ENCODE measurements around the gene CELF3. TPM values are rescaled to one million over a fixed set of nuclear protein-coding genes. Genes with fewer than 3 reads are reported as not detected.

The CELF3 gene
- total RNA-seq, 4 donors from 2014 or later, result not detected

DNA sequence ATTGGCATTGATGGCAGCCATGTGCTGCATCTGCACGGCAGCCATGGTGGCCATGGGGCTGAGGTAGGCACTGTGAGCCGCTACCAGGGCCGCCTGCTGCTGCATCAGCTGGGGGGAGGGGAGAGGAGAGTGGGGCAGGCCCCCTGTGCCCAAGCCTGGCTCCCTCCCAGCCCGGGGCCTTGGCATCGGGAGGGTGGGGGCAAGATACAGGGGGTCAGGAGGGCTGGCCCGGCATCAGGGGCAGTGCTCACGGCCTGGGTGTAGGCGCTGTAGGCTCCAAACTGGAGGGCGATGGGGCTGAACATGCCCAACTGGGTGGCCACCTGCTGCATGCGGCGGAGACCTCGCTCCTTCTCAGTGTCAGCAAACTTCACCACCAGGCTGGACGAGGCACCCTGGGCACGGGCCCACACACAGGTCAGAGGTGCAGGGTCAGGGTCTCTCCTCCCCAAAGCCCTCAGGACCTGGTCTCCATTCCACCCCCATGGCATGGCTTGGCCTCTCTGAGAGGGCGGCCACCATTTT lies 9.0 kb downstream of the CELF3 start:
- WGBS, result 92% methylated on average over 15 of the region's 15 CpGs
- Histone ChIP-seq H3K9me3 (no peaks in the 10 kb centered on the region), H3K4me3 (no peak overlapping the region), H3K4me1 (no peaks in the 10 kb centered on the region), H3K27me3 (no peaks in the 10 kb centered on the region), H3K27ac (no peak overlapping the region), H3K36me3 (no peaks in the 10 kb centered on the region)
- no peak for TF ChIP-seq POLR2A (IDR thresholded peaks at IDR 0.05)
- no peak for TF ChIP-seq EP300 (IDR thresholded peaks at IDR 0.05)
- no peak for TF ChIP-seq POLR2AphosphoS5 (IDR thresholded peaks at IDR 0.05)
- TF ChIP-seq, protein P1, sequence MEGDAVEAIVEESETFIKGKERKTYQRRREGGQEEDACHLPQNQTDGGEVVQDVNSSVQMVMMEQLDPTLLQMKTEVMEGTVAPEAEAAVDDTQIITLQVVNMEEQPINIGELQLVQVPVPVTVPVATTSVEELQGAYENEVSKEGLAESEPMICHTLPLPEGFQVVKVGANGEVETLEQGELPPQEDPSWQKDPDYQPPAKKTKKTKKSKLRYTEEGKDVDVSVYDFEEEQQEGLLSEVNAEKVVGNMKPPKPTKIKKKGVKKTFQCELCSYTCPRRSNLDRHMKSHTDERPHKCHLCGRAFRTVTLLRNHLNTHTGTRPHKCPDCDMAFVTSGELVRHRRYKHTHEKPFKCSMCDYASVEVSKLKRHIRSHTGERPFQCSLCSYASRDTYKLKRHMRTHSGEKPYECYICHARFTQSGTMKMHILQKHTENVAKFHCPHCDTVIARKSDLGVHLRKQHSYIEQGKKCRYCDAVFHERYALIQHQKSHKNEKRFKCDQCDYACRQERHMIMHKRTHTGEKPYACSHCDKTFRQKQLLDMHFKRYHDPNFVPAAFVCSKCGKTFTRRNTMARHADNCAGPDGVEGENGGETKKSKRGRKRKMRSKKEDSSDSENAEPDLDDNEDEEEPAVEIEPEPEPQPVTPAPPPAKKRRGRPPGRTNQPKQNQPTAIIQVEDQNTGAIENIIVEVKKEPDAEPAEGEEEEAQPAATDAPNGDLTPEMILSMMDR (IDR thresholded peaks at IDR 0.05), result no peak
- DNase-seq (ENCODE audit: low spot score in 2 of 2), result no peak

DNA sequence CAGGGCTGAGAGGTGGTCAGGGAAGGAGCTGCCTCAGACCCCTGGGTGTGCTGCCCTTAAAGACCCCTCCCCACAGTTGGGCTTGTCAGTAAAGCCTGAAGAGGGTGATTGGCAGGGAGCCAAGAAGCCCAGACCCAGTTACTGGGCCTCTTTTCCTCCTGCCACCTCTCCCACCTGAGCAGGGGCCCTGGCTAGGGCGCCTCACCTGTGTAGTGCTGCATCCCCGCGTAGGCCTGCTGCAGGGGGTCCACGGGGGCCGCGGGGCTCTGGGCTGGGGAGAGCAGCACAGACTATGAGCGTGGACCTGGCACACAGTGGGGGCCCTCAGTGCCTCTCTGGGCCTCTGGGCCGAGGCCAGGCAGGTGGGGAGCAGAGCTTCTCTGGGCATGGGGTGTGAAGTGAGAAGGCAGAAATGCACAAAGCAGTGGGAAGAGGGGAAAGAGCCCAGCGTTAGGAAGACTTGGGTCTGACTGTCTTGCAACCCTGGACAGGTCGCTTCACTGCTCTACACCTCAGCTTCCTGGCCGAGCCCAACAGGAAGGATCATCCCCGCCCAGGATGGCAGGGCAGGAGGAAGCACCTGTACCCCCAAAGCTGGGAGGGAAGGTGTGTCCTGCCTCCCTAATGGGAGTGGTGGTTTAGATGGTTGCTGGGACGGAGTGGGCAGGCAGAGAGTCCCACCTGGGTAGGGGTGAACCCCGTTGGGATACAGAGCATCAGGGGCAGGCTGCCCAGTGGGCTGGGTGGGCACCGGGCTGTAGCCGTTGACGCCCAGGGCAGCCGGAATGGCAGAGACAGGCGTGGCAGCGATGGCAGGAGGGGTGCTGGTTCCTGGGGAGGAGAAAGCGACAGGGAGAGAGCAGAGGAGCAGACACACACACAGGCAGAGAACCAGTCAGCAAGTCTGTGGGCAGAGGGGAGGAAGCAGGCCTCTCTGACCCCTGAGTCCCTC lies 9.9 kb downstream of the CELF3 start:
- H3K27ac ChIP-seq, result no peak overlapping the region
- no peaks in the 10 kb centered on the region for H3K4me1 ChIP-seq
- 60% methylated on average over 14 of the region's 21 CpGs for WGBS
- no peaks in the 10 kb centered on the region for H3K9me3 ChIP-seq
- no peak overlapping the region for H3K4me3 ChIP-seq
- DNase-seq (ENCODE audit: low spot score in 2 of 2), result no peak
- H3K27me3 ChIP-seq, result no peaks in the 10 kb centered on the region
- no peak for TF ChIP-seq POLR2AphosphoS5 (IDR thresholded peaks at IDR 0.05)
- TF ChIP-seq, protein P1 (IDR thresholded peaks at IDR 0.05), result no peak
- no peak for TF ChIP-seq POLR2A (IDR thresholded peaks at IDR 0.05)
- no peak for TF ChIP-seq EP300 (IDR thresholded peaks at IDR 0.05)
- H3K36me3 ChIP-seq, result peaks cover under 1% of the 10 kb centered on the region

- no peak for DNase-seq (ENCODE audit: low spot score in 2 of 2)
- TF ChIP-seq EP300 (IDR thresholded peaks at IDR 0.05) (no peak), POLR2AphosphoS5 (IDR thresholded peaks at IDR 0.05) (no peak), POLR2A (IDR thresholded peaks at IDR 0.05) (no peak)
- TF ChIP-seq, protein P1 (IDR thresholded peaks at IDR 0.05), result no peak
- H3K36me3 ChIP-seq, result peaks cover 9% of the 10 kb centered on the region
- no peak overlapping the region for H3K27ac ChIP-seq
- 76% methylated on average over 6 of the region's 11 CpGs for WGBS
- H3K4me3 ChIP-seq, result no peak overlapping the region
- H3K27me3 ChIP-seq, result no peaks in the 10 kb centered on the region
- no peaks in the 10 kb centered on the region for H3K4me1 ChIP-seq
- no peaks in the 10 kb centered on the region for H3K9me3 ChIP-seq
These were observed 10.7 kb downstream of the CELF3 start for GRCh38 chr1:151705753-151706463.

DNA sequence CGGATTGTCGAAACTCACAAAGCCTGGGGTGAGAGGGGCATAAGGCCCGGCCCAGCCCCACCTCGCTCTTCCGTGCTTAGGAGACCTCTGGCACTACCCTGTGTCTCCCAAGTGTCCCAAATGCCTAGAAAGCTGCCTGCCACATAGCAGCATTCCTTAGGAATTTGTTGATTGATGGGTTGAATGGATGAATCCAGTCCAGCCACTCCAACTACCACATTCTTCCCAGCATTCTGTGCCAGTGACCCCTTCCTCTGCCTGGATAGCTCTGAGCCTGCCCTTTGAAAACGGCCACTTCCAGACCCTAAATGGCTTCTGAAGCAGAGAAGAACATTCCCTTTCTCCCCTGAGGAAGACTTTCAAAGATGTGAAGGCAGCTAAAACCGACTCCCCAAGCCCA lies 11.5 kb downstream of the CELF3 start:
- H3K4me1 ChIP-seq, result no peaks in the 10 kb centered on the region
- WGBS, result 83% methylated on average over 5 of the region's 7 CpGs
- TF ChIP-seq, protein P1 (IDR thresholded peaks at IDR 0.05), result no peak
- no peak for TF ChIP-seq POLR2AphosphoS5 (IDR thresholded peaks at IDR 0.05)
- no peak for TF ChIP-seq POLR2A (IDR thresholded peaks at IDR 0.05)
- TF ChIP-seq EP300 (IDR thresholded peaks at IDR 0.05), result no peak

GRCh38 chr1:151704246-151704645 lies 12.4 kb downstream of the CELF3 start:
- no peaks in the 10 kb centered on the region for H3K27me3 ChIP-seq
- TF ChIP-seq EP300 (IDR thresholded peaks at IDR 0.05) (no peak), POLR2AphosphoS5 (IDR thresholded peaks at IDR 0.05) (no peak), POLR2A (IDR thresholded peaks at IDR 0.05) (no peak)
- TF ChIP-seq, protein P1 (IDR thresholded peaks at IDR 0.05), result no peak
- H3K9me3 ChIP-seq, result no peaks in the 10 kb centered on the region
- H3K36me3 ChIP-seq, result peaks cover 24% of the 10 kb centered on the region
- H3K4me1 ChIP-seq, result no peaks in the 10 kb centered on the region
- DNase-seq (ENCODE audit: low spot score in 2 of 2), result no peak
- no peak overlapping the region for H3K27ac ChIP-seq
- WGBS, result 74% methylated on average over 4 of the region's 4 CpGs
- H3K4me3 ChIP-seq, result no peak overlapping the region

More for the DNA sequence above, 11.5 kb downstream of the CELF3 start:
- Histone ChIP-seq H3K36me3 (peaks cover 16% of the 10 kb centered on the region), H3K4me3 (no peak overlapping the region), H3K9me3 (no peaks in the 10 kb centered on the region), H3K27ac (no peak overlapping the region), H3K27me3 (no peaks in the 10 kb centered on the region)
- DNase-seq (ENCODE audit: low spot score in 2 of 2), result no peak

All from suprapubic skin (tissue), 4 donors.